ENCODE results near the gene PAQR9. TPM values are rescaled to one million over a fixed set of nuclear protein-coding genes. Genes with fewer than 3 reads are reported as not detected.

Gene PAQR9
- total and polyA plus RNA-seq, 2 of the 13 experiments (the other 11 are each of a cell fraction or from before 2014, with no cell fraction given), result 3.7 to 10.3 TPM

GRCh38 chr3:142962520-142963233 lies 797 bp downstream of the PAQR9 start (continued):
- TF ChIP-seq, protein P1, sequence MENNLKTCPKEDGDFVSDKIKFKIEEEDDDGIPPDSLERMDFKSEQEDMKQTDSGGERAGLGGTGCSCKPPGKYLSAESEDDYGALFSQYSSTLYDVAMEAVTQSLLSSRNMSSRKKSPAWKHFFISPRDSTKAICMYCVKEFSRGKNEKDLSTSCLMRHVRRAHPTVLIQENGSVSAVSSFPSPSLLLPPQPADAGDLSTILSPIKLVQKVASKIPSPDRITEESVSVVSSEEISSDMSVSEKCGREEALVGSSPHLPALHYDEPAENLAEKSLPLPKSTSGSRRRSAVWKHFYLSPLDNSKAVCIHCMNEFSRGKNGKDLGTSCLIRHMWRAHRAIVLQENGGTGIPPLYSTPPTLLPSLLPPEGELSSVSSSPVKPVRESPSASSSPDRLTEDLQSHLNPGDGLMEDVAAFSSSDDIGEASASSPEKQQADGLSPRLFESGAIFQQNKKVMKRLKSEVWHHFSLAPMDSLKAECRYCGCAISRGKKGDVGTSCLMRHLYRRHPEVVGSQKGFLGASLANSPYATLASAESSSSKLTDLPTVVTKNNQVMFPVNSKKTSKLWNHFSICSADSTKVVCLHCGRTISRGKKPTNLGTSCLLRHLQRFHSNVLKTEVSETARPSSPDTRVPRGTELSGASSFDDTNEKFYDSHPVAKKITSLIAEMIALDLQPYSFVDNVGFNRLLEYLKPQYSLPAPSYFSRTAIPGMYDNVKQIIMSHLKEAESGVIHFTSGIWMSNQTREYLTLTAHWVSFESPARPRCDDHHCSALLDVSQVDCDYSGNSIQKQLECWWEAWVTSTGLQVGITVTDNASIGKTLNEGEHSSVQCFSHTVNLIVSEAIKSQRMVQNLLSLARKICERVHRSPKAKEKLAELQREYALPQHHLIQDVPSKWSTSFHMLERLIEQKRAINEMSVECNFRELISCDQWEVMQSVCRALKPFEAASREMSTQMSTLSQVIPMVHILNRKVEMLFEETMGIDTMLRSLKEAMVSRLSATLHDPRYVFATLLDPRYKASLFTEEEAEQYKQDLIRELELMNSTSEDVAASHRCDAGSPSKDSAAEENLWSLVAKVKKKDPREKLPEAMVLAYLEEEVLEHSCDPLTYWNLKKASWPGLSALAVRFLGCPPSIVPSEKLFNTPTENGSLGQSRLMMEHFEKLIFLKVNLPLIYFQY (CRISPR knock-in tag; IDR thresholded peaks at IDR 0.05; ENCODE audit: borderline replicate concordance), result no peak
- TF ChIP-seq RAD21 (CRISPR knock-in tag; IDR thresholded peaks at IDR 0.05) (no peak), ZSCAN21 (CRISPR knock-in tag; IDR thresholded peaks at IDR 0.05; ENCODE audit: borderline replicate concordance) (peak; percentile 44; the same call in 1 of the 2 replicates), ZNF205 (CRISPR knock-in tag; IDR thresholded peaks at IDR 0.05) (no peak), U2AF2 (IDR thresholded peaks at IDR 0.05; ENCODE audit: low read depth, low read length) (no peak), ARNT (IDR thresholded peaks at IDR 0.05) (no peak), RELA (CRISPR knock-in tag; IDR thresholded peaks at IDR 0.05) (no peak), ZNF839 (CRISPR knock-in tag; IDR thresholded peaks at IDR 0.05; ENCODE audit: borderline replicate concordance) (0 out of 2 replicates have a peak, but pooled peaks have one; percentile 22), USF2 (IDR thresholded peaks at IDR 0.05; ENCODE audit: low read depth, low read length) (no peak), USF2 (CRISPR knock-in tag; IDR thresholded peaks at IDR 0.05; ENCODE audit: borderline replicate concordance) (peak; percentile 32; the same call in 1 of the 2 replicates), IRX3 (CRISPR knock-in tag; IDR thresholded peaks at IDR 0.05; ENCODE audit: borderline replicate concordance, low read depth) (peak; percentile 44; the same call in 1 of the 2 replicates), ZNF607 (CRISPR knock-in tag; IDR thresholded peaks at IDR 0.05; ENCODE audit: borderline replicate concordance) (peak; percentile 76), TAF1 (CRISPR knock-in tag; IDR thresholded peaks at IDR 0.05) (peak; percentile 26; the same call in 1 of the 2 replicates), ZNF768 (CRISPR knock-in tag; IDR thresholded peaks at IDR 0.05) (peak; percentile 63; the same call in 1 of the 2 replicates), JUN (CRISPR knock-in tag; IDR thresholded peaks at IDR 0.05) (0 out of 2 replicates have a peak, but pooled peaks have one; percentile 14), FOXK2 (IDR thresholded peaks at IDR 0.05) (no peak), ZBTB20 (CRISPR knock-in tag; IDR thresholded peaks at IDR 0.05; ENCODE audit: borderline replicate concordance, low read depth) (no peak; the same call in 1 of the 2 replicates), ZSCAN5A (CRISPR knock-in tag; IDR thresholded peaks at IDR 0.05; ENCODE audit: borderline replicate concordance) (0 out of 2 replicates have a peak, but pooled peaks have one; percentile 32), SNAPC2 (CRISPR knock-in tag; IDR thresholded peaks at IDR 0.05) (no peak), ZNF674 (CRISPR knock-in tag; IDR thresholded peaks at IDR 0.05; ENCODE audit: low read depth) (no peak), ETV6 (CRISPR knock-in tag; conservative IDR thresholded peaks at IDR 0.05) (no peak)
- TF ChIP-seq, protein P2, sequence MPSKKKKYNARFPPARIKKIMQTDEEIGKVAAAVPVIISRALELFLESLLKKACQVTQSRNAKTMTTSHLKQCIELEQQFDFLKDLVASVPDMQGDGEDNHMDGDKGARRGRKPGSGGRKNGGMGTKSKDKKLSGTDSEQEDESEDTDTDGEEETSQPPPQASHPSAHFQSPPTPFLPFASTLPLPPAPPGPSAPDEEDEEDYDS (CRISPR knock-in tag; IDR thresholded peaks at IDR 0.05), result no peak
